GM19438 (cell line): Measurements from ENCODE around the gene KIF1A.

Experiments used
- ATAC-seq: cut with Tn5 transposase; IDR thresholded peaks from one replicate; pipeline ENCODE4 v1.9.1; 2021; ENCODE audit warnings: low read depth; ENCODE audit not compliant: unreplicated experiment

Gene KIF1A

GRCh38 chr2:240819126-240819857 lies 727 bp downstream of the KIF1A start:
- ATAC-seq: no peak

DNA sequence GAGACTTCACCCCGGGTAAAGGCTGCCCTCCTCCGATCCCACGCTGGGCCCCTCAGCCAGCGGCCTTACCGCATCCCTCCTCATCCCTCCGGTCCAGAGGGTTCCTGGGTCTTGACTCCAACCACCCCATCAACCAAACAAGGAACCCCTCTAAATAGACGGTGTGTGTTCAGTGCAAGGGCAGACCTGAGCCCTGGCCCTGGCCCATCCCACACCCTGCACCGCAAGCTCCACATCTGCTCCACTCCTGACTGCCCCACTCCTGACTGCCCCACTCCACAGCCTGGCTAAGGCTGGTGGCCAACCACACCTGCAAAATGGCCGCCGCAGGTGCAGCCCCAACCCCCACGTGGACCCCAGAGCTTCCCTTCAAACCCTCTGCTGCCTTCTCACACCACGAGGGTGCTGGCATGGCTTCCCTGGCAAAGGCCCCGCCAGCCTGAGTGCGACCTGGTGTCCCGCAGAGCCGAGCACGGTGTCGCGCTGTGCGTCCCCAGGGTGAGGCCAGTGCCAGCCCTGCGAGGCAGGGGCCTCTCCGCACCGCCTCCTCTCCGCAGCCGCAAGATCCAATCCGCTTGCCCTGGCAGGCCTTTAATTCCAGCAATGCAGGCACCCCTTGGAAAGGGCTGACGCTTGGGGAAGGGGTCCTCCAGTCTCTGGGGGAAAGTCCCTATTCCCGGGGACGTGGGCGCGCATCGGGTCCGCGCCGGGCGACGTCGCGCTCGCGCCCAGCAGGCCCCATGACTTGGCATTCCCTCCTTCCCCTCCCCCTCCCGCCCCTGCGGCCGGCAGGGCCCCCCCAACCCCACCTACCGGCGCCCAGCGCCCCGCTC lies 1.5 kb downstream of the KIF1A start:
- no peak for ATAC-seq

- no peak for ATAC-seq
Measured at GRCh38 chr2:240817496-240818292, 2.3 kb downstream of the KIF1A start.

- no peak for ATAC-seq
Measured at GRCh38 chr2:240816584-240817495, 3.2 kb downstream of the KIF1A start.

GRCh38 chr2:240815761-240816583 lies 4.0 kb downstream of the KIF1A start:
- no peak for ATAC-seq

- ATAC-seq: no peak
Measured at GRCh38 chr2:240814946-240815760, 4.9 kb downstream of the KIF1A start.

DNA sequence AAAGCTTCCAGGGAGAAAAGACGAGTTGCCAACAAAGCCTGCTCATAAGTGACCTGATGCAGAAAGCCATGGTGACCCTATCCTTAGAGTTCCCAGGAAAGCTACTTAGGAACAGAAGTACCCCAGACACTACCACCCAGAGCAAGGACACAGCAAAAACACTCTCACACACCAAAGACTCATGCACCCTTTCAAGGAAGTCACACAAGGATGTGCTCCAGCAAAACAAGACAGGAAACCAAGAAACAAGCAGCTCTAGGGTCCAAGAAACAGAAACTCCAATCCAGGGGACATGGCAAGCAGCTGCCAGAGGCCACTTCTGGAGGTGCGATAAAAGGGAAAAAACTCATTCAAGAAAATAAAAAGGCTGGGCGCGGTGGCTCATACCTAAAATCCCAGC lies 5.7 kb downstream of the KIF1A start:
- ATAC-seq: no peak

DNA sequence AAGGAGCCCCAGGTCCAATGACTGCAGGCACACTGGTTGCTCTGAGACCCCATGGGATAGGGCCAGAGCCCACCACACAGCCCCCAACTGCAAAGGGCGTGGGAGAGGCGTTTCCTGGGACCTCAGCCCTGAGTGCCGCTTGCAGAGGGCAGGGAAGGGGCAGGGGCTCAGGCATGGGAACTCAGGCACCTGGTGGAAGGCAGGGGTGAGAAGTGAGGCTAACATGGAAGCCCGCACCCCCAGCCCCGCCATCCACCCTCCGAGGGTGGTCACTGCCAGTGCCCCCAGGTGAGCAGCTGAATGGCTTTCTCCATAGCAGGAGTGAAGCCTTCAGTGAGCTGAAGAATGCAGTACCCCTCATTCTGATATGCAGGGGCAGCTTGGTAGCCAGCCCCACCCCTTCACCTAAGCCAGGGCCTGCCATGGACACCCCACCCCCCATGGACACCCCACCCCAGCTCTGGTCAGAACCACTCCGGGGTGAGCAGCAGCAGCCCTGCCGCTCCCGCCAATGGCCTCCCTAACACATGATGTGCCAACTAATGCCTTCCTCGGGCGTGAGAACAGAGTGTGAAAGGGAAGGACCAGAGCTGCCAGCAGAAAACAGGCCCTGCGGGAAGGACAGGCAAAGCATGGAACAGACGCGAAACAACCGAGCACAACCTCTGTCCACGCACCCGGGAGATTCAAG lies 6.6 kb downstream of the KIF1A start:
- ATAC-seq: no peak

DNA sequence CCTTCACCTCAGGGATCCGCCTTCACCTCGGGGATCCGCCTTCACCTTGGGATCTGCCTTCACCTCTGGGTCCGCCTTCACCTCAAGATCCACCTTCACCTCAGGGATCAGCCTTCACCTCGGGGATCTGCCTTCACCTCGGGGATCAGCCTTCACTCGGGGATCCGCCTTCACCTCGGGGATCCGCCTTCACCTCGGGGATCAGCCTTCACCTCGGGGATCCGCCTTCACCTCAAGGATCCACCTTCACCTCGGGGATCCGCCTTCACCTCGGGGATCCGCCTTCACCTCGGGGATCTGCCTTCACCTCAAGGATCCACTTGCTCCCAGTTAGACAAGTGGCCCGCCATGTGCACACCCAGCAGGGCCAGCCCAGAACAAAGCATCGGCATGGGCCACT lies 7.3 kb downstream of the KIF1A start:
- ATAC-seq: no peak

DNA sequence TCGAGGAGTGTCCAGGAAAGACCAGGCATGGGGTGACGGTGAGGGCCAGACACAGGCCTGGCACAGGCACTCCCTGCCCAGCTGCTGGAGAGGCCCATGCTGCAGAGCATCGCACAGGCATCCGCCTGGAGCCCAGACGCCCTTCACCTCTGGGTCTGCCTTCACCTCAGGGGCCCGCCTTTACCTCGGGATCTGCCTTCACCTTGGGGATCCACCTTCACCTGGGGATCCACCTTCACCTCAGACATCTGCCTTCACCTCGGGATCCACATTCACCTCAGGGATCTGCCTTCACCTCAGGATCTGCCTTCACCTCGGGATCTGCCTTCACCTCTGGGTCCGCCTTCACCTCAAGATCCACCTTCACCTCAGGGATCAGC lies 7.7 kb downstream of the KIF1A start:
- no peak for ATAC-seq

DNA sequence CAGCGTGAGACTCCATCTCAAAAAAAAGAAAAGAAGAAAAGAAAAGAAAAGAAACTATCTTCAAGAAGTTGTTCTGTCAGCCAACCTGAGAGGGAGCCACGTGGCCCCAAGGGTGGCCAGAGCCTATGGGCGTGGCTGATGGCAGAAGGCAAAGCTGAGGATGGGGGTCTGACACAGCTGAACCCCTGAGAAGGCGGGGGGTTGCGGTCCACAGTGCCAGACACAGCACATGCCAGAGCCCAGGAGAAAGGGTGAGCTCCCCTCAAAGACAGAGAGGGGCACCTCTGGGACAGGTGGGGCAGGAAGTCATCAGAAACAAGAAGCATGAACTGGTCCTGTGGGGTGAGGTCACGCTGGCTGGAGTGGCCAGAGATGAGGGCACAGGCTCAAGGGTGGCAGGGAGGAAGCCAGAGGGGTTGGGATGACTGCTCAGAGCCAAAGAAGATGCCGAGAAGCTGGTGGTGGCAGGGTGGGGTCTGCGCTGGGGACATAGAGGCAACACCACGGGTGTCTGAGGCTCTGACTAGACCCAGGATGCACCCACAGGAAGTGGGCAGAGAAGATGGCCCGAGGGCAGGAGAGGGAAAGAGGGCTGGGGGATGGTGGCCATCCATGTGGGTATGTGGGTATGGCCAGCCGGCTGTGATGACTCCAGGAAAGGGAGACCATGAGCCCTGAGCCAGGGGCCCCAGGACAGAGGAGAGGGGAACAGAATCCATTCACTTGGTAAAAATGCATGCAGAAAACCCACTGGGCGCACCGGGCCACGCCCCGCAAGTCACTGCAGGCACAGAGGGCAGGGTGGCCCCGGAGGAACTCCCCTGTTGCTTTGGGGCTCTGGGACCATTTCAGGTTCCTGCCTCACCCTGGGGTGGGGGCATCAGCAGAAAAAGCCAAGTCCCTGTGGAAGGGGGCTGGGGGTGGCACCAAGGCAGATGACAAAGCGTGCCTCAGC lies 8.4 kb downstream of the KIF1A start:
- ATAC-seq: no peak

DNA sequence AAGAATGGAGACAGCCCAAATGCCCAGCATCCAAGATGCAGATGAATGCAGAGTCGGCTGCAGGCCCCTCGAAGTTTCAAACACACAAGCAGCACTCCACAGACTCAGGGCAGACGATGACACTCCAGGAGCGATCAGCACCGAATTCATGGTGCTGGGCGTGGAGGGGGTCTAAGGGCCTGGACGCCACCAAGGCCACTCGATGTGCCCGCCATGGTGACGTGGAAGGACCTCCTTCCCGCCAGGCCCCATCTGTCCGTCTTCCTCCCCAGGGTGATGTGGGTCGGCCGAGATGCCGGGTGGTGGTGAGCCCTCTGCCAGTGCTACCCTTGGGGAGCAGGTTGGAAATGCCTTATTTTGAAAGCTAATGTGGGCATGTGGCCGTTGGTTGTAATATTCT lies 9.4 kb downstream of the KIF1A start:
- no peak for ATAC-seq

DNA sequence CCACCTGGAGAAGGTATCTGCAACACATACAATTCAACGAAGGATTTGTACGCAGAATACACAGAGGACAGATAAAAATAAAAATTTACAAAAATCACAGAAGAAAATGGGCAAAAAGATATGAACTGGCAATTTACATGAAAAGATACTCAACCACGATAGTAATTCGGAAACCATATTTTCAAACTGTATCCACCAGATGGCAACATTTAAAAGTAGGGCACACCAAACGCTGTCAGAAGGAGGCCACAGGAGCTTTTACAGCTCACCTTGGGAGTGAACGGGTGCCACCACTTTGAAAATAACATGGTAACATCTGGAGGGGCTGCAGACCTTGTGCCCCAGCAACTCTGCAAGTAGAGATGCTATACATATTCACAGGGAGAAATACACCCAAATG lies 9.8 kb downstream of the KIF1A start:
- no peak for ATAC-seq

- ATAC-seq: no peak
Measured at GRCh38 chr2:240809276-240809675, 10.7 kb downstream of the KIF1A start.

GRCh38 chr2:240806459-240806858 lies 13.6 kb downstream of the KIF1A start:
- no peak for ATAC-seq

DNA sequence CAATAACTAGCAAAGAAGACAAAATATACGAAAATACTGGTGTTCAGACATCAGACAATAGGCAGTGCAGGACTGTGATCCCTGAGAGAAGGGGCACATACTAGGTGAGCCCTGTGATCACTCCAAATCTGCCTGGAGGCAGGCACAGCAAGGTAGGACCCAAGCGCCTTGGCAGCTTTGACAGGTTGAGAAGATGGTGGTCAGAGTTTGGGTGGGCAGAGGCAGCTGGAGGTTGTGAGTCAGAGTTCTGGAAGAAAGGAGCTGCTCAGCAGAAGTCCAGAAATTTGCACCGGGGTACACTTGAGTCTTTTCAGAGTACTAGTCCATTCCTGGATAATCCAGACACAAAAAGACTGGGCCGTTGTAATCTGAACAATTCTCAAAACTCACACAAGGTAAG lies 14.0 kb downstream of the KIF1A start:
- ATAC-seq: no peak

DNA sequence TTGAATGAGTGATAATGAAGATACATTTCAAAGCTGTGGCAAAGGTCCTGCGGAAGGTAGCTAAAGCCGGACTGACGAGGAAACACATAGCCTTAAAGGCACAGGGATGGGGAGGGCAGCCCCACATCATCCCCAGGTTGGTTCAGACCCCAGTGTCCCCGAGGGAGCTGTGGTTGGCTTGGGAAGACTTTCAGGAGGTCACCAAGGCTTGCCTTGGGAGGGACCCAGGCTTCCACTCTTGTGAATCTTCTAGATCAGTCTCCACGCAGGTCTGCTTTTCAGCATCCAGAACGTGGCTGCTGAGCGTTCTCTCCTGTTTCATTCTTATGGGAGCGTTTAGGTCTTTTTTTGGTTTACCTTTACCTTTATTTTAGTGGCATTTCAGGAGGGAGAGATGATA lies 16.8 kb downstream of the KIF1A start:
- no peak for ATAC-seq
